Hematopoietic multipotent progenitor cell treated with erythropoietin and hydrocortisone succinate and interleukin-3 and kit ligand, for 8 days (in vitro differentiated cells): ENCODE results near the gene APP.
"Not testable (repeated sequence)": the region's sequence is repeated elsewhere in the genome, so short reads cannot be mapped to it uniquely, and the experiment has no call there.

Experiments used
- DNase-seq: peaks from one replicate; pipeline ENCODE4 v3.0.0-alpha.2; 2015

The APP gene

GRCh38 chr21:26096494-26097371 lies 73.8 kb downstream of the APP start:
- no peak for DNase-seq

GRCh38 chr21:26095131-26095530 lies 75.4 kb downstream of the APP start:
- no peak for DNase-seq

- no peak for DNase-seq
Observed at GRCh38 chr21:26093122-26093521, 77.4 kb downstream of the APP start.

GRCh38 chr21:26091480-26092018 lies 79.0 kb downstream of the APP start:
- DNase-seq = no peak

GRCh38 chr21:26089730-26090129 lies 80.8 kb downstream of the APP start:
- no peak for DNase-seq

- DNase-seq = no peak
Observed at GRCh38 chr21:26087223-26087918, 83.2 kb downstream of the APP start.

GRCh38 chr21:26085882-26086281 lies 84.7 kb downstream of the APP start:
- DNase-seq = no peak

- no peak for DNase-seq
Observed at GRCh38 chr21:26085127-26085526, 85.4 kb downstream of the APP start.

- DNase-seq = no peak
Observed at GRCh38 chr21:26082549-26082948, 88.0 kb downstream of the APP start.

- not testable (repeated sequence) for DNase-seq
Observed at GRCh38 chr21:26081175-26081760, 89.3 kb downstream of the APP start.

GRCh38 chr21:26080211-26080610 lies 90.4 kb downstream of the APP start:
- no peak for DNase-seq

- DNase-seq = no peak
Observed at GRCh38 chr21:26079366-26079765, 91.2 kb downstream of the APP start.

- DNase-seq = no peak
Observed at GRCh38 chr21:26077521-26077920, 93.0 kb downstream of the APP start.

- no peak for DNase-seq
Observed at GRCh38 chr21:26072666-26073615, 97.6 kb downstream of the APP start.

- no peak for DNase-seq
Observed at GRCh38 chr21:26070822-26071425, 99.6 kb downstream of the APP start.

- no peak for DNase-seq
Observed at GRCh38 chr21:26070121-26070520, 100.4 kb downstream of the APP start.

- DNase-seq = no peak
Observed at GRCh38 chr21:26068776-26069175, 101.8 kb downstream of the APP start.

GRCh38 chr21:26067836-26068594 lies 102.6 kb downstream of the APP start:
- DNase-seq = peak; percentile 12

GRCh38 chr21:26064506-26064905 lies 106.1 kb downstream of the APP start:
- DNase-seq = no peak

- no peak for DNase-seq
Observed at GRCh38 chr21:26061437-26061836, 109.1 kb downstream of the APP start.
